HUES48 (cell line): ENCODE data around the gene TRAPPC12.
"Not testable (repeated sequence)": the region's sequence is repeated elsewhere in the genome, so short reads cannot be mapped to it uniquely, and the experiment has no call there.

Source experiments
- H3K27ac ChIP-seq: one replicate; pipeline ENCODE4 v1.7.0; 2013; ENCODE audit warnings: low read depth, low read length, inconsistent platforms
- H3K27me3 ChIP-seq: 2 replicates; pipeline ENCODE4 v1.6.1; 2013; ENCODE audit warnings: mild to moderate bottlenecking, low read length; ENCODE audit not compliant: control insufficient read depth, insufficient read depth
- H3K36me3 ChIP-seq: 2 replicates; pipeline ENCODE4 v1.6.1; 2013; ENCODE audit warnings: low read length; ENCODE audit not compliant: control insufficient read depth, insufficient read depth
- H3K4me1 ChIP-seq: 2 replicates; pipeline ENCODE4 v1.6.1; 2013; ENCODE audit warnings: mild to moderate bottlenecking, low read length; ENCODE audit not compliant: control insufficient read depth, insufficient read depth
- H3K4me3 ChIP-seq: 2 replicates; pipeline ENCODE4 v1.5.1; 2013; ENCODE audit warnings: mild to moderate bottlenecking, low read depth, low read length
- H3K9ac ChIP-seq: 2 replicates; pipeline ENCODE4 v1.6.1; 2013; ENCODE audit warnings: mild to moderate bottlenecking, low read depth, low read length, moderate library complexity
- H3K9me3 ChIP-seq: 2 replicates; pipeline ENCODE4 v1.6.1; 2013; ENCODE audit warnings: low read length; ENCODE audit not compliant: control insufficient read depth, insufficient read depth

Gene TRAPPC12

GRCh38 chr2:3447186-3447585 is 67.7 kb downstream of the TRAPPC12 start:
- not testable (repeated sequence) for H3K27me3 ChIP-seq, H3K9ac ChIP-seq, H3K4me1 ChIP-seq, H3K9me3 ChIP-seq, H3K4me3 ChIP-seq, H3K27ac ChIP-seq
- H3K36me3 ChIP-seq, result peaks cover 51% of the 10 kb centered on the region

GRCh38 chr2:3447789-3448317 is 68.4 kb downstream of the TRAPPC12 start:
- peaks cover 4% of the 10 kb centered on the region; the same call in 1 of the 2 replicates for H3K4me1 ChIP-seq
- no peaks in the 10 kb centered on the region for H3K9me3 ChIP-seq
- H3K4me3 ChIP-seq, result no peak overlapping the region
- H3K36me3 ChIP-seq, result peaks cover 51% of the 10 kb centered on the region
- no peak overlapping the region for H3K27ac ChIP-seq
- H3K9ac ChIP-seq, result no peak overlapping the region
- H3K27me3 ChIP-seq, result no peaks in the 10 kb centered on the region

DNA sequence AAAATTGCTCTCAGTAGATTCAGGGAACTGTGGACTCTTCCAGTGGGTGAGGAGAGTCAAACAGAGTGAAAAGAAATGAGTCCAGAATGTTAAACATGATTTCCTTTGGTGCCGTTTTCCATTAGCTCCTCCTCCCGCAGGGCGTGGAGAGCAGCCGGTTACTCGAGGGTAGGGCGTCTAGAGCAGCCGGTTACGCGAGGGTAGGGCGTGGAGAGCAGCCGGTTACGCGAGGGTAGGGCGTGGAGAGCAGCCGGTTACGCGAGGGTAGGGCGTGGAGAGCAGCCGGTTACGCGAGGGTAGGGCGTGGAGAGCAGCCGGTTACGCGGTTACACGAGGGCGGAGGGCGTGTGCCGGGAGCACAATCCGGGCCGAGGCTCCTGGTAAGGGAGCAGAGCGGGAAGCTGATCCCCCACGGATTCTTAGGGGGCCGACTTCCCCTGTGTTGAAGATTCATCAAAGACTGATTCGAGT is 69.0 kb downstream of the TRAPPC12 start:
- H3K9ac ChIP-seq, H3K27ac ChIP-seq, H3K4me1 ChIP-seq, H3K9me3 ChIP-seq, H3K4me3 ChIP-seq, H3K27me3 ChIP-seq: not testable (repeated sequence)
- H3K36me3 ChIP-seq, result peaks cover 51% of the 10 kb centered on the region

- Histone ChIP-seq H3K36me3 (peaks cover 50% of the 10 kb centered on the region), H3K9ac (no peak overlapping the region), H3K27ac (no peak overlapping the region), H3K4me1 (peaks cover 4% of the 10 kb centered on the region; the same call in 1 of the 2 replicates), H3K9me3 (no peaks in the 10 kb centered on the region), H3K4me3 (no peak overlapping the region), H3K27me3 (no peaks in the 10 kb centered on the region)
Measured at GRCh38 chr2:3449086-3449485, 69.6 kb downstream of the TRAPPC12 start.

GRCh38 chr2:3449936-3450335 is 70.4 kb downstream of the TRAPPC12 start:
- Histone ChIP-seq H3K4me3 (no peak overlapping the region), H3K9me3 (no peaks in the 10 kb centered on the region), H3K4me1 (peaks cover 4% of the 10 kb centered on the region; the same call in 1 of the 2 replicates), H3K9ac (no peak overlapping the region), H3K27ac (no peak overlapping the region), H3K27me3 (no peaks in the 10 kb centered on the region), H3K36me3 (peaks cover 43% of the 10 kb centered on the region)

- Histone ChIP-seq H3K27ac (no peak overlapping the region), H3K4me3 (no peak overlapping the region), H3K27me3 (no peaks in the 10 kb centered on the region), H3K36me3 (peaks cover 37% of the 10 kb centered on the region), H3K4me1 (peaks cover 4% of the 10 kb centered on the region; the same call in 1 of the 2 replicates), H3K9ac (no peak overlapping the region), H3K9me3 (no peaks in the 10 kb centered on the region)
Measured at GRCh38 chr2:3450385-3451010, 71.0 kb downstream of the TRAPPC12 start.

DNA sequence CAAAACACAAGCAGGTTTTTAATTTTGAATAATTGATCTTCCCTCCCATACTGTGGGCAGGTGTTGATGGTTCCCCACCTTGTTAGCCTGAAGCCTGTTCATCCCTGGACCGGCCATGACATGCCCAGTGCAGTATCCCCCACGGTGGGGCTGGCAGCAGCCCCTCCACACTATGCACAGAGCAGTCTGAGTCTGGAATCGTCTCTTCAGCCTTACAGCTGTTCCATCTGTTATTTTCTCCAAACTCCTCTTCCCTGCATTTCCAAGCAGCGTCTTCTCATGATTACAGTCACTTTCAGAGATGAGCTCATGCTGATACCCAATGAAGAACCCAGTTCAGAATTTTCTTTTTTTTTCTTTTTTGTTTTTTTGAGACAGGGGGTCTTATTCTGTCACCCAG is 71.7 kb downstream of the TRAPPC12 start:
- peaks cover 4% of the 10 kb centered on the region; the same call in 1 of the 2 replicates for H3K4me1 ChIP-seq
- H3K4me3 ChIP-seq, result no peak overlapping the region
- no peaks in the 10 kb centered on the region for H3K27me3 ChIP-seq
- no peaks in the 10 kb centered on the region for H3K9me3 ChIP-seq
- H3K27ac ChIP-seq, result no peak overlapping the region
- no peak overlapping the region for H3K9ac ChIP-seq
- peaks cover 30% of the 10 kb centered on the region for H3K36me3 ChIP-seq

GRCh38 chr2:3451926-3452671 is 72.6 kb downstream of the TRAPPC12 start:
- peaks cover 4% of the 10 kb centered on the region; the same call in 1 of the 2 replicates for H3K4me1 ChIP-seq

DNA sequence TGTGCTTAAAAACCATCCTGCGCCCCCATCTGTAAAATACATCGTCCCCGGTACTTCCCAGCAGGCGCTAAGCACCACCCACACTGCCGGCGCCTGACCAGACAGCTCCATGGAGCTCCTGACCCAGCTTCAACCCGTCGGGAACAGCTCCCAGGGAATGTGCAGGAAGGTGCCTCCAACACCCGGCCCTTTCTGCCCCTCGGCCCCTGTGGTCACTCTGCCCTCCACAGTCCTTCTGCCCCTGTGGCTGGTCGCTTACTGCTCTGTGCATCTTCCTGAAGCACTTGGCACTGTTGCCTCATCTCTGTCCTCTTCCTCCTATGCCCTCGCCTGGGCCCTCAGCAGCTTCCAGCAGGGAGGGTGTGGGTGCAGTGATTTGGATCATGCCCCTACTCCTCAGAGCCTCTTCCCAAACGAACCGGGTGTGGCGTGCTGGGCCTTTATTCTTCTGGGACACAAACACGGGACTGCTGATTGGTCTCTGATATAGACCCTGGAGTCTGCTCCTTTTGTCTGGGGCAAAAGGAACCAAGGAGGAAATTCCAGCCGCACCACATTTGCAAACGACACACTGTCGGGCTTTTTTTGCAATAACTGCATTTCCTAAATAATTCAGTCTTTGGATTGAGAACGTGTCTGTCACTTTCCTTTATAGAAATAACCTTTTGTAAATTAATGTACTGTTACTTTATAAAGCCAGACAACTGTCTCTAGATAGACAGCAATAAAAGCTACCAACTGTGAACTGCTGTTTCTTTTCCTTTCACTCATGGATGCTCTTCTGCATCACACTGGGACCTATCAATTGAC is 73.9 kb downstream of the TRAPPC12 start:
- peaks cover 31% of the 10 kb centered on the region for H3K36me3 ChIP-seq

More at GRCh38 chr2:3451926-3452671, 72.6 kb downstream of the TRAPPC12 start:
- Histone ChIP-seq H3K36me3 (peaks cover 28% of the 10 kb centered on the region), H3K4me3 (no peak overlapping the region), H3K9ac (no peak overlapping the region), H3K9me3 (no peaks in the 10 kb centered on the region), H3K27ac (no peak overlapping the region), H3K27me3 (no peaks in the 10 kb centered on the region)

DNA sequence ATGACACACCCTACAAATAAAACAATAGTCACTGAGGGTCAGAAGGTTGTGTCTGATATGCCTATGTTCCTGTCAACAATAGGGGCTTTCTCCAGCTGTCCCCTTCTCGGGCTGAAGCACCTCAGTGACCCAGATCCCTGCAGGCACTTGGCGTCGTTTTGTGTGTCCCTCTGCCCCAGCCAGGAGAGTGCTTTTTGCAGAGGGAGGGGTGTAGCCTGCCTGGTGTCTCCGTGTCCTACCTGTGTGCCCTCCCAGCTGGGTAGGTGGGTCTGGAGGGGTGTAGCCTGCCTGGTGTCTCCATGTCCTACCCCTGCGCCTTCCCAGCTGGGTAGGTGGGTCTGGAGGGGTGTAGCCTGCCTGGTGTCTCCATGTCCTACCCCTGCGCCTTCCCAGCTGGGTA is 74.5 kb downstream of the TRAPPC12 start:
- H3K36me3 ChIP-seq, result peaks cover 35% of the 10 kb centered on the region
- not testable (repeated sequence) for H3K27me3 ChIP-seq, H3K9ac ChIP-seq, H3K9me3 ChIP-seq, H3K4me1 ChIP-seq, H3K4me3 ChIP-seq, H3K27ac ChIP-seq

More for the DNA sequence above, 73.9 kb downstream of the TRAPPC12 start:
- Histone ChIP-seq H3K4me1 (peaks cover 4% of the 10 kb centered on the region; the same call in 1 of the 2 replicates), H3K4me3 (no peak overlapping the region), H3K27ac (no peak overlapping the region), H3K9me3 (no peaks in the 10 kb centered on the region), H3K27me3 (no peaks in the 10 kb centered on the region), H3K9ac (no peak overlapping the region)
